Endothelial cell (in vitro differentiated cells): ENCODE data around the gene SCYL1. TPM values are rescaled to one million over a fixed set of nuclear protein-coding genes. Genes with fewer than 3 reads are reported as not detected.

ENCODE experiments used
- DNase-seq: peaks from one replicate; pipeline ENCODE4 v3.0.0; 2021; ENCODE audit warnings: low spot score
- H3K27ac Mint-ChIP-seq: one replicate; pipeline ENCODE4 v1.8.0; 2021; ENCODE audit warnings: mixed read lengths, inconsistent platforms; ENCODE audit not compliant: unreplicated experiment
- H3K27me3 Mint-ChIP-seq: one replicate; pipeline ENCODE4 v1.8.0; 2021; ENCODE audit warnings: mild to moderate bottlenecking, moderate library complexity, mixed read lengths, inconsistent platforms; ENCODE audit not compliant: unreplicated experiment
- H3K36me3 Mint-ChIP-seq: one replicate; pipeline ENCODE4 v1.8.0; 2021; ENCODE audit warnings: mild to moderate bottlenecking, low read depth, mixed read lengths, inconsistent platforms; ENCODE audit not compliant: unreplicated experiment
- H3K4me1 Mint-ChIP-seq: one replicate; pipeline ENCODE4 v1.8.0; 2021; ENCODE audit warnings: mild to moderate bottlenecking, mixed read lengths, inconsistent platforms; ENCODE audit not compliant: unreplicated experiment
- H3K4me3 Mint-ChIP-seq: one replicate; pipeline ENCODE4 v1.8.0; 2021; ENCODE audit warnings: mild to moderate bottlenecking, mixed read lengths, inconsistent platforms; ENCODE audit not compliant: unreplicated experiment
- H3K9me3 Mint-ChIP-seq: one replicate; pipeline ENCODE4 v1.8.0; 2021; ENCODE audit warnings: mixed read lengths, inconsistent platforms; ENCODE audit not compliant: unreplicated experiment
- CTCF ChIP-seq: fragments of 200-600 bp; sonication (generic); IDR thresholded peaks from one replicate; pipeline ENCODE4 v1.5.0; 2021; ENCODE audit warnings: antibody characterized with exemption; ENCODE audit not compliant: unreplicated experiment
- total RNA-seq: library from RNA; stranded (reverse); fragmentation: NEBNext Ultra II Directional; extraction: Animal tissue kit (Norgen Biotek cat#: 25700); gene quantifications from one replicate; pipeline ENCODE4 v1.2.1, GENCODE V29; 2021; ENCODE audit not compliant: unreplicated experiment

Gene SCYL1
- total RNA-seq, 1 donor from 2014 or later: 99.1 TPM

GRCh38 chr11:65479184-65480145, 45.4 kb upstream of the SCYL1 start:
- no peaks in the 10 kb centered on the region for H3K9me3 Mint-ChIP-seq
- TF ChIP-seq CTCF: no peak
- DNase-seq: no peak

GRCh38 chr11:65482306-65482850, 42.5 kb upstream of the SCYL1 start:
- no peak for TF ChIP-seq CTCF
- Mint-ChIP-seq H3K27me3 (no peaks in the 10 kb centered on the region), H3K4me1 (peaks cover 14% of the 10 kb centered on the region), H3K9me3 (no peaks in the 10 kb centered on the region), H3K36me3 (no peaks in the 10 kb centered on the region), H3K27ac (no peak overlapping the region), H3K4me3 (no peak overlapping the region)
- no peak for DNase-seq

More at GRCh38 chr11:65479184-65480145, 45.4 kb upstream of the SCYL1 start:
- H3K4me3 Mint-ChIP-seq: no peak overlapping the region
- peak overlapping the region; percentile 2 for H3K27ac Mint-ChIP-seq
- H3K4me1 Mint-ChIP-seq: peaks cover 11% of the 10 kb centered on the region
- no peaks in the 10 kb centered on the region for H3K36me3 Mint-ChIP-seq
- H3K27me3 Mint-ChIP-seq: peaks cover 2% of the 10 kb centered on the region

- Mint-ChIP-seq H3K36me3 (no peaks in the 10 kb centered on the region), H3K9me3 (no peaks in the 10 kb centered on the region), H3K4me3 (no peak overlapping the region), H3K27me3 (peaks cover 11% of the 10 kb centered on the region), H3K4me1 (peaks cover 39% of the 10 kb centered on the region), H3K27ac (peak overlapping the region; percentile 64)
- no peak for TF ChIP-seq CTCF
- DNase-seq: no peak
These were observed 39.0 kb upstream of the SCYL1 start for GRCh38 chr11:65485920-65486219.

- H3K27ac Mint-ChIP-seq: peak overlapping the region; percentile 96
- H3K27me3 Mint-ChIP-seq: peaks cover 16% of the 10 kb centered on the region
- no peak for TF ChIP-seq CTCF
- no peak overlapping the region for H3K4me3 Mint-ChIP-seq
- no peak for DNase-seq
- no peaks in the 10 kb centered on the region for H3K36me3 Mint-ChIP-seq
- peaks cover 48% of the 10 kb centered on the region for H3K4me1 Mint-ChIP-seq
- no peaks in the 10 kb centered on the region for H3K9me3 Mint-ChIP-seq
These were observed 38.1 kb upstream of the SCYL1 start for GRCh38 chr11:65486570-65487466.
